ENCODE data around the gene HIVEP2. TPM values are rescaled to one million over a fixed set of nuclear protein-coding genes. Genes with fewer than 3 reads are reported as not detected.

Gene HIVEP2
- total RNA-seq, 1 experiment from 2014 or later, result 9.1 TPM

- peaks cover 30% of the 10 kb centered on the region for H3K4me1 ChIP-seq (ENCODE audit: insufficient read depth, low read length)
- peak; percentile 5 for ATAC-seq
- H3F3A ChIP-seq (ENCODE audit: low read length, unreplicated experiment), result no peaks in the 10 kb centered on the region
- ChIA-PET POLR2A (ENCODE audit: unreplicated experiment) (interaction anchor here (0.6 kb wide), 1 partner anchor 91 kb away, joined by 3 read pairs; no protein-coding TSS in a partner anchor), CTCF (interaction anchor here (0.7 to 1.6 kb wide), 2 partner anchors 91 to 605 kb away, joined by 4 to 8 read pairs; no protein-coding TSS in a partner anchor)
- no peaks in the 10 kb centered on the region for H3K9me2 ChIP-seq (replicated peaks; ENCODE audit: low read length)
- H4K20me1 ChIP-seq (ENCODE audit: low read length), result peaks cover 16% of the 10 kb centered on the region
- no TSS peak for BruUV-seq (replicated peaks)
- peak overlapping the region; percentile 76 for H3K27ac ChIP-seq (ENCODE audit: low read length)
- peak overlapping the region; percentile 89 for H3K4me2 ChIP-seq (ENCODE audit: low read length)
- intact Hi-C loops (cut with micrococcal nuclease), result loop anchor here (1.0 to 10.0 kb wide), 7 partner anchors 42 to 470 kb away; no protein-coding TSS in a partner anchor
- no peaks in the 10 kb centered on the region for H3K9me3 ChIP-seq (ENCODE audit: low read length)
- peak overlapping the region; percentile 100 for H3K9ac ChIP-seq (ENCODE audit: low read length)
- TF ChIP-seq EZH2phosphoT487 (IDR thresholded peaks at IDR 0.05; ENCODE audit: borderline replicate concordance, low read length) (no peak), CTCF (conservative IDR thresholded peaks at IDR 0.05; ENCODE audit: low read depth, low read length) (no peak), EZH2 (IDR thresholded peaks at IDR 0.05; ENCODE audit: low read length, unreplicated experiment) (no peak)
- H3K36me3 ChIP-seq (ENCODE audit: low read depth, low read length), result no peaks in the 10 kb centered on the region
- peaks cover 61% of the 10 kb centered on the region for H3K79me2 ChIP-seq (ENCODE audit: low read length)
- no peak overlapping the region for H2AFZ ChIP-seq (ENCODE audit: low read length)
- H3K4me3 ChIP-seq (ENCODE audit: low read length), result peak overlapping the region; percentile 94
- peak; percentile 46 for DNase-seq
- H3K27me3 ChIP-seq (ENCODE audit: low read length), result no peaks in the 10 kb centered on the region
Measured at GRCh38 chr6:142944124-142945048, 590 bp downstream of the HIVEP2 start.

GRCh38 chr6:142943711-142944123 lies 1.3 kb downstream of the HIVEP2 start:
- DNase-seq, result peak; percentile 23
- peaks cover 30% of the 10 kb centered on the region for H3K4me1 ChIP-seq (ENCODE audit: insufficient read depth, low read length)
- no peaks in the 10 kb centered on the region for H3K36me3 ChIP-seq (ENCODE audit: low read depth, low read length)
- H3K4me3 ChIP-seq (ENCODE audit: low read length), result peak overlapping the region; percentile 94
- intact Hi-C loops (cut with micrococcal nuclease), result loop anchor here (1.0 to 10.0 kb wide), 6 partner anchors 41 to 469 kb away; no protein-coding TSS in a partner anchor
- H3K9me2 ChIP-seq (replicated peaks; ENCODE audit: low read length), result no peaks in the 10 kb centered on the region
- peak overlapping the region; percentile 100 for H3K9ac ChIP-seq (ENCODE audit: low read length)
- ATAC-seq, result no peak
- peak overlapping the region; percentile 76 for H3K27ac ChIP-seq (ENCODE audit: low read length)
- no peaks in the 10 kb centered on the region for H3K9me3 ChIP-seq (ENCODE audit: low read length)
- H3F3A ChIP-seq (ENCODE audit: low read length, unreplicated experiment), result no peaks in the 10 kb centered on the region
- CTCF ChIA-PET, result interaction anchor here (0.7 to 1.6 kb wide), 2 partner anchors 90 to 606 kb away, joined by 4 to 8 read pairs; no protein-coding TSS in a partner anchor
- POLR2A ChIA-PET (ENCODE audit: unreplicated experiment), result interaction anchor here (0.6 to 0.7 kb wide), 2 partner anchors 59 to 91 kb away, joined by 3 read pairs; no protein-coding TSS in a partner anchor
- TF ChIP-seq EZH2phosphoT487 (IDR thresholded peaks at IDR 0.05; ENCODE audit: borderline replicate concordance, low read length) (no peak), EZH2 (IDR thresholded peaks at IDR 0.05; ENCODE audit: low read length, unreplicated experiment) (no peak), CTCF (conservative IDR thresholded peaks at IDR 0.05; ENCODE audit: low read depth, low read length) (no peak)
- BruUV-seq (replicated peaks), result TSS peak; percentile 21
- H4K20me1 ChIP-seq (ENCODE audit: low read length), result peaks cover 20% of the 10 kb centered on the region
- no peak overlapping the region for H2AFZ ChIP-seq (ENCODE audit: low read length)
- H3K27me3 ChIP-seq (ENCODE audit: low read length), result no peaks in the 10 kb centered on the region
- peaks cover 66% of the 10 kb centered on the region for H3K79me2 ChIP-seq (ENCODE audit: low read length)
- H3K4me2 ChIP-seq (ENCODE audit: low read length), result peak overlapping the region; percentile 89

Data from PC-3 (cell line).